Right lobe of liver (tissue), 4 donors: ENCODE data around the gene ARMC5.
"Not testable (repeated sequence)": the region's sequence is repeated elsewhere in the genome, so short reads cannot be mapped to it uniquely, and the experiment has no call there.

Experiments
- CTCF ChIP-seq, 4 donors: fragments of 200-600 bp in 3 of 4; fragments of 450-650 bp in 1 of 4; IDR thresholded peaks; one replicate each; pipeline versions ENCODE4 v1.5.1 to v1.8.0; 2016 to 2022; ENCODE audit warnings: antibody characterized with exemption in 4 of 4, mild to moderate bottlenecking in 2 of 4
- POLR2A ChIP-seq: fragments of 450-650 bp; IDR thresholded peaks from one replicate; pipeline ENCODE4 v1.6.1; 2017; ENCODE audit warnings: antibody characterized with exemption, mild to moderate bottlenecking
- donor health status: DM: no; HTN: no; CAD: no.
- donor health status: DM: no; HTN: no; CAD: no.
- donor health status: DM: no; HTN: yes; CAD: no.

- TF ChIP-seq CTCF (IDR thresholded peaks at IDR 0.05); POLR2A: not testable (repeated sequence)
Measured at GRCh38 chr16:31445931-31446330, 13.4 kb upstream of the ARMC5 start.
